Measurements from ENCODE around the gene ATRX.
"Not testable (repeated sequence)": the region's sequence is repeated elsewhere in the genome, so short reads cannot be mapped to it uniquely, and the experiment has no call there.

Gene ATRX

DNA sequence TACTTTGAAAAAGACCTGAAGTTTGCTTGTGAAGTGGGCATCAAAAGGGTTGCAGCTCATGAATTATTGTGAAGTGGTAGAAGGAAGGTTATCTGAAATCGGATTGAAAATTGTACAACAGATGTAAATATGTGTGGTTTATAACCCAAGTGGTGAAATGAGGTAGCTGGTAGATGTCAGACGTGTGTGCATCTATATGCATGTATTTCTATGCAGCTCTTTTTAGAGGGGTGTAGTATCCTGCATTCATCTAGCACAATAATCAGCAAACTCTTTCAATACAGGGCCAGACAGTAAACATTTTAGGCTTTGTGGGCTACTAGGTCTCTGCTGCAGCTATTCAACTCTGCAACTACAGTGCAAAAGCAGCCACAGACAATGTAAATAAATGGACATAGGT, 9.4 kb downstream of the ATRX start:
- no peak overlapping the region for H3K4me3 ChIP-seq (ENCODE audit: low read depth in 1 of 2, low read length in 2 of 2)
- no peak overlapping the region for H3K27ac ChIP-seq (ENCODE audit: low read length)
- no peaks in the 10 kb centered on the region for H3K9me3 ChIP-seq (ENCODE audit: control insufficient read depth in 1 of 2, low read length in 2 of 2)
- H3K4me1 ChIP-seq (ENCODE audit: control insufficient read depth in 1 of 2, insufficient read depth in 2 of 2, low read length in 2 of 2) = no peaks in the 10 kb centered on the region
- no peaks in the 10 kb centered on the region for H3K36me3 ChIP-seq (ENCODE audit: control insufficient read depth in 1 of 2, insufficient read depth in 2 of 2, low read length in 2 of 2)
- H3K27me3 ChIP-seq (ENCODE audit: low read depth, low read length) = no peaks in the 10 kb centered on the region

DNA sequence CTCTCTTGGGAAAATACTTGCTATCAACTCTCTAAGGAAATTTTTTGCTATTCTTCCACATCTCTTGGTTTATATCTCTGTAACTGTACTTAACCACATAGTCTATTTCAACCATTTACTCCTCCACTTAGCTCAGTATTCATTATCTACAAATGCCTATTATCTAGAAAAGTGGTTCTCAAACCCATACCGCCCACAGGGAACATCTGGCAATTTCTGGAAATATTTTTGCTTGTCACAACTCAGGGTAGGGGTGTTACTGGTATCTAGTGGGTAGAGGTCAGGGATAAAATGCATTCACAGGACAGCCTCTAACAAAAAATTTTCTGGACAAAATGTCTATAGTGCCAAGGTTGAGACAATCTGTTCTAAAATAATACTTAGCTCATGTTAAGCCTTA, 14.4 kb downstream of the ATRX start:
- Histone ChIP-seq H3K27me3 (ENCODE audit: low read depth, low read length) (no peaks in the 10 kb centered on the region), H3K4me3 (ENCODE audit: low read depth in 1 of 2, low read length in 2 of 2) (no peak overlapping the region), H3K4me1 (ENCODE audit: control insufficient read depth in 1 of 2, insufficient read depth in 2 of 2, low read length in 2 of 2) (peaks cover 0 to 3% of the 10 kb centered on the region in 2 donors), H3K9me3 (ENCODE audit: control insufficient read depth in 1 of 2, low read length in 2 of 2) (no peaks in the 10 kb centered on the region), H3K27ac (ENCODE audit: low read length) (no peak overlapping the region), H3K36me3 (ENCODE audit: control insufficient read depth in 1 of 2, insufficient read depth in 2 of 2, low read length in 2 of 2) (no peaks in the 10 kb centered on the region)

DNA sequence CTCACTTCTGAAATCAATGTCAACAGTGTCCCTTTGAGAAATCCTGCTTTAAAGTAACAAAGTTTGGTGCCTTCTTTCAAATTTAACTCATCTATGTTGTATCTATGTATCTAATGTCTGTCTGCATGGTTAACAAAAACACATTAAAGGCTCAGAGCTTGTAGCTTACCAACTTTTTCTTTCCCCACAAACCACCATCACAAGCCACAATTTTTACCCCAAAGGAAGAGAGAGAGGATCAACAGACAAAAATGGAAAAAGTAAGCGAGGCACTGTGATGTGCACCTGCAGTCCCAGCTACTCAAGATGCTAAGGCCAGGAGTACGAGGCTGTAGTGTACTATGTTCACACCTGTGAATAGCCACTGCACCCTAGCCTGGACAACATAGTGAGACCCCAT, 17.2 kb downstream of the ATRX start:
- Histone ChIP-seq H3K27ac (ENCODE audit: low read length) (no peak overlapping the region), H3K9me3 (ENCODE audit: control insufficient read depth in 1 of 2, low read length in 2 of 2) (no peaks in the 10 kb centered on the region), H3K4me1 (ENCODE audit: control insufficient read depth in 1 of 2, insufficient read depth in 2 of 2, low read length in 2 of 2) (peaks cover 0 to 3% of the 10 kb centered on the region in 2 donors), H3K4me3 (ENCODE audit: low read depth in 1 of 2, low read length in 2 of 2) (no peak overlapping the region), H3K27me3 (ENCODE audit: low read depth, low read length) (no peaks in the 10 kb centered on the region), H3K36me3 (ENCODE audit: control insufficient read depth in 1 of 2, insufficient read depth in 2 of 2, low read length in 2 of 2) (no peaks in the 10 kb centered on the region)

DNA sequence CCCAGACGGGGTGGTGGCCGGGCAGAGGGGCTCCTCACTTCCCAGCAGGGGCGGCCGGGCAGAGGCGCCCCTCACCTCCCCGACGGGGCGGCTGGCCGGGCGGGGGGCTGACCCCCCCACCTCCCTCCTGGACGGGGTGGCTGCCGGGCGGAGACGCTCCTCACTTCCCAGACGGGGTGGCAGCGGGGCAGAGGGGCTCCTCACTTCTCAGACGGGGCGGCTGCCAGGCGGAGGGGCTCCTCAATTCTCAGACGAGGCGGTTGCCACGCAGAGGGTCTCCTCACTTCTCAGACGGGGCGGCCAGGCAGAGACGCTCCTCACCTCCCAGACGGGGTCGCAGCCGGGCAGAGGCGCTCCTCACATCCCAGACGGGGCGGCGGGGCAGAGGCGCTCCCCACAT, 19.8 kb downstream of the ATRX start:
- not testable (repeated sequence) for H3K4me1 ChIP-seq (ENCODE audit: control insufficient read depth in 1 of 2, insufficient read depth in 2 of 2, low read length in 2 of 2); H3K36me3 ChIP-seq (ENCODE audit: control insufficient read depth in 1 of 2, insufficient read depth in 2 of 2, low read length in 2 of 2); H3K27me3 ChIP-seq (ENCODE audit: low read depth, low read length); H3K4me3 ChIP-seq (ENCODE audit: low read depth in 1 of 2, low read length in 2 of 2); H3K27ac ChIP-seq (ENCODE audit: low read length); H3K9me3 ChIP-seq (ENCODE audit: control insufficient read depth in 1 of 2, low read length in 2 of 2)

DNA sequence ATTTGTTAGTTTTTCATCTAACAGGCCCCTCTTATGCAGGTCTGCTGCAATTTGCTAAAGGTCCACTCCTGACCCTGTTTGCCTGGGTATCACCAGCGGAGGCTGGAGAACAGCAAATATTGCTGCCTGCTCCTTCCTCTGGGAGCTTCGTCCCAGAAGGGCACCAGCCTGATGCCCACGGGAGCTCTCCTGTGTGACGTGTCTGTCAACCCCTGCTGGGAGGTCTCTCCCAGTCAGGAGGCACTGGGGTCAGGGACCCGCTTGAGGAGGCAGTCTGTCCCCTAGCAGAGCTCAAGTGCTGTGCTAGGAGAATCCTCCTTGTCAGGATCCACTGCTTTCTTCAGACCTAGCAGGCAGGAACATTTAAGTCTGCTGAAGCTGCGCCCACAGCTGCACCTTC, 30.5 kb downstream of the ATRX start:
- no peaks in the 10 kb centered on the region for H3K36me3 ChIP-seq (ENCODE audit: control insufficient read depth in 1 of 2, insufficient read depth in 2 of 2, low read length in 2 of 2)
- no peaks in the 10 kb centered on the region for H3K27me3 ChIP-seq (ENCODE audit: low read depth, low read length)
- H3K27ac ChIP-seq (ENCODE audit: low read length) = no peak overlapping the region
- no peaks in the 10 kb centered on the region for H3K9me3 ChIP-seq (ENCODE audit: control insufficient read depth in 1 of 2, low read length in 2 of 2)
- H3K4me3 ChIP-seq (ENCODE audit: low read depth in 1 of 2, low read length in 2 of 2) = no peak overlapping the region
- H3K4me1 ChIP-seq (ENCODE audit: control insufficient read depth in 1 of 2, insufficient read depth in 2 of 2, low read length in 2 of 2) = no peaks in the 10 kb centered on the region

DNA sequence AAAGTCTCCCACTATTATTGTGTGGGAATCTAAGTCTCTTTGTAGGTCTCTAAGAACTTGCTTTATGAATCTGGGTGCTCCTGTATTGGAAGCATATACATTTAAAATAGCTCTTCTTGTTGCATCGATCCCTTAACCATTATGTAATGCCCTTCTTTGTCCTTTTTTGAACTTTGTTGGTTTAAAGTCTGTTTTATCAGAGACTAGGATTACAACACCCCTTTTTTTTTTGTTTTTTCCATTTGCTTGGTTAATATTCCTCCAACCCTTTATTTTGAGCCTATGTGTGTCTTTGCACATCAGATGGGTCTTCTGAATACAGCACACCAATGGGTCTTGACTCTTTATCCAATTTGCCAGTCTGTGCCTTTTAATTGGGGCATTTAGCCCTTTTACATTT, 32.1 kb downstream of the ATRX start:
- H3K4me3 ChIP-seq (ENCODE audit: low read depth in 1 of 2, low read length in 2 of 2); H3K27ac ChIP-seq (ENCODE audit: low read length); H3K4me1 ChIP-seq (ENCODE audit: control insufficient read depth in 1 of 2, insufficient read depth in 2 of 2, low read length in 2 of 2); H3K36me3 ChIP-seq (ENCODE audit: control insufficient read depth in 1 of 2, insufficient read depth in 2 of 2, low read length in 2 of 2); H3K27me3 ChIP-seq (ENCODE audit: low read depth, low read length); H3K9me3 ChIP-seq (ENCODE audit: control insufficient read depth in 1 of 2, low read length in 2 of 2): not testable (repeated sequence)

DNA sequence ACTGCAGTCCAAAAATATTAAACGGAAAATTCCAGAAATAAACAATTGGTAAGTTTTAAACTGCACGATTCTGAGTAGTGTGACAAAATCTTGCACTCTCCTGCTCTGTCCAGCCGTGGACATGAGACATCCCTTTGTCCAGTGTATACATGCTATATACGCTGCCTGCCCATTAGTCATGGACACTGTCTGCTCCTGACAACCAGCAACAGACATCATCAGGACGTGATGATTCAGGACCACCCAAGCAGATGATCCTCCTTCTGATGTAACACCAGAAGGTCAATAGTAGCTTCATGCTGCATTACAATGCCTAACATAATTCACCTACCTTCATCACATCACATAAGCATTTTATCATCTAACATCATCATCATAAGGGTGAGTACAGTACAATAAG, 36.3 kb downstream of the ATRX start:
- no peaks in the 10 kb centered on the region for H3K36me3 ChIP-seq (ENCODE audit: control insufficient read depth in 1 of 2, insufficient read depth in 2 of 2, low read length in 2 of 2)
- H3K4me3 ChIP-seq (ENCODE audit: low read depth in 1 of 2, low read length in 2 of 2) = no peak overlapping the region

DNA sequence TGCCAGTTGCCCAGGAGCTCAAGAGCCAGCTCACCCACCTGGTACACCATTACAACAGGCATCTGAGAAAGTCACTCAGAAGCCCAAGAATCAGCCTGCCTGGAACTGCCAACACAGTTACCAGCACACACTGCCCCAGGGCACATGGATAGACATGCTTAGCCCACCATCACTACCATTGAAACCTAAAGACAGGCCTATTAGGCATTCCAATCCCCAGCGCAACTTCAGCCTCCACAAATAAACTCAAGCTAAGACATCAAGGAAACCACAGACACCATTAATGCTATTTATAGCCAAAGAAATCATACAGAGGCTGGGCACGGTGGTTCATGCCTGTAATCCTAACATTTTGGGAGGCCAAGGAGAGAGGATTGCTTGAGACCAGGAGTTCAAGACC, 42.3 kb downstream of the ATRX start:
- H3K9me3 ChIP-seq (ENCODE audit: control insufficient read depth in 1 of 2, low read length in 2 of 2) = no peaks in the 10 kb centered on the region
- no peak overlapping the region for H3K27ac ChIP-seq (ENCODE audit: low read length)
- peaks cover 0 to 9% of the 10 kb centered on the region in 2 donors for H3K4me1 ChIP-seq (ENCODE audit: control insufficient read depth in 1 of 2, insufficient read depth in 2 of 2, low read length in 2 of 2)
- H3K36me3 ChIP-seq (ENCODE audit: control insufficient read depth in 1 of 2, insufficient read depth in 2 of 2, low read length in 2 of 2) = no peaks in the 10 kb centered on the region
- no peak overlapping the region for H3K4me3 ChIP-seq (ENCODE audit: low read depth in 1 of 2, low read length in 2 of 2)
- no peaks in the 10 kb centered on the region for H3K27me3 ChIP-seq (ENCODE audit: low read depth, low read length)

More for the DNA sequence above, 36.3 kb downstream of the ATRX start:
- no peaks in the 10 kb centered on the region for H3K27me3 ChIP-seq (ENCODE audit: low read depth, low read length)
- H3K27ac ChIP-seq (ENCODE audit: low read length) = no peak overlapping the region
- H3K4me1 ChIP-seq (ENCODE audit: control insufficient read depth in 1 of 2, insufficient read depth in 2 of 2, low read length in 2 of 2) = no peaks in the 10 kb centered on the region
- no peaks in the 10 kb centered on the region for H3K9me3 ChIP-seq (ENCODE audit: control insufficient read depth in 1 of 2, low read length in 2 of 2)

DNA sequence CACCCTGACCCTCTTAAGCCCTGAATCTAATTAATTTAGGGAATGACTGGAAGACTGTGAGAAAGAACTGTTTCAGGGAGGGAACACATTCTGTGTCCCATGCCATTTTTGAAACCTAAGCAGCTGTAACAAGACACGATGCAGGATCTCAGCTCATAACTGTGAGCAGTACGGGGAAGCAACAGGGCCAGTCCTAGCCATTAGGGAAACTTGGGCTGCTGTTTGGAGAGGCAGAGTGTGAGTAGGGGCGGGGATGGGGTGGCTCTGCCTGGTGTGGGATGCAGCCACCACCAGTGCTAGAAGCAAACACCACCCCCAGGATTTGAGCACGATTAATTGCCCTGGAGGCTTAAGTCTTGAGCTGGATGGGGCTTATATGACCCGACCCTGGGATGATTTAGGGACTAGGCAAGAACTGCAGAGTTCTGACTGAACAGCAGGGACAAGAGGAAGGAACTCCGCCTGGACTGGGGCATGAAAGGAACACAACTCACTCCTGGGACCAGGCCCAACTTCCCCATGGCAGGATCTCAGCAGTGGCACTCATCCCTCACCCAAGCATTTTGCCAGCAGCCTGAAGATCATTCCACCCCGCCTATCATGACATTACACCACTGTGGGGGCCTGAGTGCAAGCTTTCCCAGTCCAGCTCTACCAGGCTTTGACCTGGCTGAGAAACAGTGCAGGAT, 43.1 kb downstream of the ATRX start:
- Histone ChIP-seq H3K27ac (ENCODE audit: low read length) (no peak overlapping the region), H3K4me3 (ENCODE audit: low read depth in 1 of 2, low read length in 2 of 2) (no peak overlapping the region), H3K27me3 (ENCODE audit: low read depth, low read length) (no peaks in the 10 kb centered on the region), H3K9me3 (ENCODE audit: control insufficient read depth in 1 of 2, low read length in 2 of 2) (no peaks in the 10 kb centered on the region), H3K36me3 (ENCODE audit: control insufficient read depth in 1 of 2, insufficient read depth in 2 of 2, low read length in 2 of 2) (no peaks in the 10 kb centered on the region), H3K4me1 (ENCODE audit: control insufficient read depth in 1 of 2, insufficient read depth in 2 of 2, low read length in 2 of 2) (peaks cover 0 to 9% of the 10 kb centered on the region in 2 donors)

DNA sequence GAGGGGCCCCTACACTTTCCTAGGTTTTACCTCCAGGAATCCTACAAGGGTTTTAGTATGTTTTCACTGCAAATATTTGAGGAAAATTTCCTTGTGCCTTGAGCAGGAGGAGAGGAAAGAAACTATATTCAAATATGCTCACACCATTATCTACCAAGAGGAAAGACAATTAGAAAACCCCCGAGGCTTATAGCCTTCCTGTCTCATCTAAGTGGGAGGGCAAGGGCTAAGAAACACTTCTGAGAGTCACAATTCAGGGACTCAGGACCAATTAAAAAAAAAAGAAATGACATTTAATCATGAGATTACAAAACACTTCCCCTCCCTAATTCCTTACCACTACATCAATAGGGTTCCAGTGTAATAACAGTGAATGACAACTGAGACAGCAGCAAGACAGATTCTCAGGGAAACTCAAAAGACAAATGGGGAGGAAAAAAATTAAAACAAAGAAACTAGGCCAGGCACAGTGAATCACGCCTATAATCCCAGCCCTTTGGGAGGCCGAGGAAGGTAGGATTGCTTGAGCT, 45.6 kb downstream of the ATRX start:
- H3K27ac ChIP-seq (ENCODE audit: low read length) = no peak overlapping the region
- H3K27me3 ChIP-seq (ENCODE audit: low read depth, low read length) = no peaks in the 10 kb centered on the region
- H3K4me3 ChIP-seq (ENCODE audit: low read depth in 1 of 2, low read length in 2 of 2) = no peak overlapping the region
- H3K4me1 ChIP-seq (ENCODE audit: control insufficient read depth in 1 of 2, insufficient read depth in 2 of 2, low read length in 2 of 2) = peaks cover 0 to 9% of the 10 kb centered on the region in 2 donors
- no peaks in the 10 kb centered on the region for H3K9me3 ChIP-seq (ENCODE audit: control insufficient read depth in 1 of 2, low read length in 2 of 2)
- H3K36me3 ChIP-seq (ENCODE audit: control insufficient read depth in 1 of 2, insufficient read depth in 2 of 2, low read length in 2 of 2) = no peaks in the 10 kb centered on the region

DNA sequence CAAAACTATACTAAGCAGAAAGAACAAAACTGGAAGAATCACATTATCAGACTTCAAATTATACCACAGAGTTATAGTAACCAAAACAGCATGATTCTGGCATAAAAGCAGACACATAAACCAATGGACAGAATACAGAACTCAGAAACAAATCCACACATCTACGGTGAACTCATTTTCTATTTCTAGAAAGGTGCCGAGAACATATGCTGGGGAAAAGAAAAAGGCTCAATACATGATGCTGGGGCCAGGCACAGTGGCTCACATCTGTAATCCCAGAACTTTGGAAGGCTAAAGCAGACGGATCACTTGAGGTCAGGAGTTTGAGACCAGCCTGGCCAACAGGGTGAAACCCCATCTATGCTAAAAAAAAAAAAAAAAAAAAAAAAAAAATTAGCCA, 52.7 kb downstream of the ATRX start:
- Histone ChIP-seq H3K36me3 (ENCODE audit: control insufficient read depth in 1 of 2, insufficient read depth in 2 of 2, low read length in 2 of 2) (no peaks in the 10 kb centered on the region), H3K27ac (ENCODE audit: low read length) (no peak overlapping the region), H3K4me1 (ENCODE audit: control insufficient read depth in 1 of 2, insufficient read depth in 2 of 2, low read length in 2 of 2) (no peaks in the 10 kb centered on the region), H3K27me3 (ENCODE audit: low read depth, low read length) (no peaks in the 10 kb centered on the region), H3K4me3 (ENCODE audit: low read depth in 1 of 2, low read length in 2 of 2) (no peak overlapping the region), H3K9me3 (ENCODE audit: control insufficient read depth in 1 of 2, low read length in 2 of 2) (no peaks in the 10 kb centered on the region)

DNA sequence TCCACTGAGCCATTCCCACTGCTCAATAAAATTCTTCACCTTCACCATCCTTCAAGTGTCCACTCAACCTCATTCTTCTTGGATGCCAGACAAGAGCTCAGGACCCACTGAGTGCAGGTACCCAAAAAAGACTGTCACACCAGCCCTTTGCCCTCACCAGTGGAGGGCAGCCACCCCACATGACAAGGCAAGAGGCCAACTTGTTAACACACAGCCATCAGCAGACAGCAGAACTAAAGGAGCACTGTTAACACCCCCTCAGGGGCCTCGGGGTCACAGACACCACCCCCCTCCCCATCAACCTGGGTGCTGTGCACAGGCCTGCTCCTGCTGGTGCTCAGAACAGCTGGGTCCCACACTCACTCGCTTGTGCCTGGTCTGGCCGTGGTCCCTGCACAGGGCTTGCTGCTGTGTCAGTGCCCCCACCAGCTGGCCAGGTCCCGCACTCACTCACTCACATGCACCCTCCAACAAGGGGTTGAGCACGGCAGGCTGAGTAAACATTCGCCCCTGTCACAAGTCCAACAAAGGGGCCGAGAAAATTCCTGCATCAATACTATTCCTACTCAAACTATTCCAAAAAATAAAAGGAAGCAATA, 54.1 kb downstream of the ATRX start:
- Histone ChIP-seq H3K36me3 (ENCODE audit: control insufficient read depth in 1 of 2, insufficient read depth in 2 of 2, low read length in 2 of 2) (no peaks in the 10 kb centered on the region), H3K9me3 (ENCODE audit: control insufficient read depth in 1 of 2, low read length in 2 of 2) (no peaks in the 10 kb centered on the region), H3K27ac (ENCODE audit: low read length) (no peak overlapping the region), H3K4me3 (ENCODE audit: low read depth in 1 of 2, low read length in 2 of 2) (no peak overlapping the region), H3K27me3 (ENCODE audit: low read depth, low read length) (no peaks in the 10 kb centered on the region), H3K4me1 (ENCODE audit: control insufficient read depth in 1 of 2, insufficient read depth in 2 of 2, low read length in 2 of 2) (no peaks in the 10 kb centered on the region)

Measured in muscle layer of duodenum (tissue), 2 donors.